ENCODE data around the gene PPP3CB.

DNA sequence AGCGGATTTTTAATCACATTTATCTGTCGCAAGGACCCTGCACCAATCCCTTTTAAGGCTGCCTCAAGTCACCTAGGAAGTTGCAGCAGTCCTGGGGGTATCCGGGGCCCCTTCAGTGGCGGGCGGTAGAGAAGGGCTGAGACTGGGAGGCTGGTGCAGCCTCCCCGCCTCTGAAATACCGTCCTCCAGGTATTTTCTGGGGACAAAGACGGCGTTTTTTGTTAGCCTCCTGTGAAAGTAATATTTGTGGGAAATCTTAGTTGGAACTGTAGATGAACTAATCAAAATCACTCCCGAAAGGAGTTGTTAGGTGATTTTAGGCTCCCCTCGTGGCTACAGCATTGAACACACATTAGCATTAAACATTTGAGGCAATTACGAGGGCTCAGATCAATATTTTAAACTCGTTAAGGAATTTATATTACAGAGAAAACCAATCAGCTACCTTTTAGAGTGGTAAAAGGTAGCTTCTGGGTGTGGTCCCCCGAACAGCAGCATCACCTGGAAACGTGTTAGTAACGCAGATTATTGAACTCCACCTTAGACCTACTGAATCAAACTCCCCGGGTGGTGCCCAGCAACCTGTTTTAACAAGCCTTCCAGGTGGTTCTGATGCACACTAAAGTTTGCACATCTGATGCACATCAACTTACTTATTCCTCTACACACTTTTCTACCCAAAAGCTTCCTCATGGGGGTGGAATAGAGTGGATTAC, 81.4 kb downstream of the PPP3CB start:
- no peak for TF ChIP-seq POLR2A (IDR thresholded peaks at IDR 0.05; ENCODE audit: low read depth, low read length)
- no peak for TF ChIP-seq POLR2AphosphoS5 (IDR thresholded peaks at IDR 0.05; ENCODE audit: low read depth, low read length)
